ENCODE data around the gene APCDD1L.

APCDD1L gene

DNA sequence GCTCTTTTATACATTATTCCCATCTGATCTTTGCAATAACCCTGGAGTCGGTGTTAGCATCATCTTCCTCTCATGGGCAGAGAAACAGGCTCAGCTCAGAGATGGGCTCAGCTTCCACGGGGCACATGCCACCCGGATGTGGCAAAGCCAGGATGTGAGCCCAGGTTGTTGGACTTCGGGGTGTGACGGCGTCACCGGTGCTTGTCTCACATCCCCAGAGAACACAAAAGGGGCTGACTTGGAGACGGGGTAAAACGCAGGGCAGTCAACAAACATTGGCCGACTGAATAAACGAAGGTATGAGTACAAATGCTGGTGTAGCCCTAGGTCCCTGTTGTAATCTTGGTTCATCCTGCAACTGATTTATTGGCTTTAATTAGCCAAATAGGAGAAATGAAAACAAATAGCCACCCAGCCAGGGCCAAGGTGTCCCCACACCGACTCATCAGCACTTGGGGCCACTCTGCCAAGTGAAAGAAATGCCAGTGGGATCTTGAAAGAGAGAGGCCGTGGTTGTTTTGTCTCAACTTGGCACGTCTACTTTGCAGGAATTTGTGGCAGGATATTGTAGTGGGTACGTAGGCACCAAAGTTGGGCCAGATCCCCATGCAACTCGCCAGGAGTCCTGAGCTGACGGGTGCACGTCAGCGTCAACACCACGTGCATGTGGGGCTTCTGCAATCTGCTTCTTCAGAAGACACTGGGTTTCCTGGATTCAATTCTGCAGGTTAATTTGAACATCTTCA is 42.8 kb downstream of the APCDD1L start:
- DNase-seq = no peak
- in situ Hi-C loops (cut with MboI; ENCODE audit: low pct_unique_long_range_greater_than_20kb, low sequenced_read_pairs) = no loop called here

- DNase-seq = no peak
- in situ Hi-C loops (cut with MboI; ENCODE audit: low pct_unique_long_range_greater_than_20kb, low sequenced_read_pairs) = no loop called here
These were observed 43.7 kb downstream of the APCDD1L start for GRCh38 chr20:58471193-58472164.

DNA sequence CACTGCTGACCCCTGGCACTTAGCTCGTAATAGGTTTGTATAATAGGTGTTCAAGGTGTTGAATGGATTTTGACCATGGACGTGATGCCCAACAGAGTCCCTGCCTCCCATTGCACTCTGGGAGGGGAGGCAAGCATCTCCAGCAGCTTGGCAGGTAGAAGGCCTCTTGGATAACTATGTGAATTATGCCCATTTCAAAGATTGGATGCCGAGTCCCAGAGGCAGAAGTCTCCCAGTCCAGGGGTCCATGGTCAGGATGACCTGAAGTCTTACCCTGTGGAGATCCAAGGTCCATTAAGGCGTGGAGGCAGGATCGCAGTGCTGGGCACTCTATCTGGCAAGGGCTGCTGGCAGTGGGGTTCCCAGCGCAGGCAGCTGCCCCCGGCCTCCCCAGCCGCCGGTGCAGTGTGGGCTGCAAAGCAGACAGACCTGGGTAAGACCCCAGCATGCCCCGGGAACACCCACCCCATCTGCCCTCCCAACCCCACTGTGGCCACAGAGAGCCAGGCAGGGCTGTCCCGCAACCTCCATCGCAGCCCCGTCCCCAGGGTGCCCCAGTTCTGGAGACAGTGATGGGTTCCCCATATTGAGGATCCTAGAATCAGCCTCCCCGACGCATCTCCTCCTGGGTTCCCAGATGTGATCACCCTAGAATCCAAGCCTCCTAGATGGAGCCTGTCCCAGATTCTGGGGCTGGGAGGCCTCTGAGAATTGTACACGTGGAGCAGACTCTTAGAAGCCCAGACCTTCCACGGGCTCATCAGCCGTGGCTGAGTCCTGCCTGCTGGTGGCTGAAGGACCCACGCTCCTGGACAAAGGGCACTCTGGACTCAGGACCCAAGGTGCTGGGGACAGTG is 44.6 kb downstream of the APCDD1L start:
- in situ Hi-C loops (cut with MboI; ENCODE audit: low pct_unique_long_range_greater_than_20kb, low sequenced_read_pairs) = no loop called here
- DNase-seq = no peak

DNA sequence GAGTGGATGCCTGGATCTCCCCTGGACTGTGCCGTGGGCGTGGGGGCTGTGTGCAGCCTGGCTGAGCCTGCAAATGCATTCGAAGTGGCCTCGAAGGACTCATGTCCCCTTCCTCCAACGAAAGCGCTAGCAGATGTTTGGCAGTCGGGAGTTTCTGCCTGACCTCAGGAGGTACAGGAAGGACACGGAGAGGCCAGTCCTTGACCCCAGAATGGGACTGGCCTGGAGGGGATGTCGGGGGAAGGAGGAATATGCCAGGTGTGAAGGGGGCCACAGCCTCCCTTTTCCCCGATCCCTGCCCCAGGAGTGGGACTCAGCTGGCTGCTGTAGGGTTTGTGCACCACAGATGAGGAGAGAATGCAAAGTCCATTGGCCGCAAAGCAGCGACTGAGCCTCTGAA is 45.6 kb downstream of the APCDD1L start:
- in situ Hi-C loops (cut with MboI; ENCODE audit: low pct_unique_long_range_greater_than_20kb, low sequenced_read_pairs) = no loop called here
- no peak for DNase-seq

DNA sequence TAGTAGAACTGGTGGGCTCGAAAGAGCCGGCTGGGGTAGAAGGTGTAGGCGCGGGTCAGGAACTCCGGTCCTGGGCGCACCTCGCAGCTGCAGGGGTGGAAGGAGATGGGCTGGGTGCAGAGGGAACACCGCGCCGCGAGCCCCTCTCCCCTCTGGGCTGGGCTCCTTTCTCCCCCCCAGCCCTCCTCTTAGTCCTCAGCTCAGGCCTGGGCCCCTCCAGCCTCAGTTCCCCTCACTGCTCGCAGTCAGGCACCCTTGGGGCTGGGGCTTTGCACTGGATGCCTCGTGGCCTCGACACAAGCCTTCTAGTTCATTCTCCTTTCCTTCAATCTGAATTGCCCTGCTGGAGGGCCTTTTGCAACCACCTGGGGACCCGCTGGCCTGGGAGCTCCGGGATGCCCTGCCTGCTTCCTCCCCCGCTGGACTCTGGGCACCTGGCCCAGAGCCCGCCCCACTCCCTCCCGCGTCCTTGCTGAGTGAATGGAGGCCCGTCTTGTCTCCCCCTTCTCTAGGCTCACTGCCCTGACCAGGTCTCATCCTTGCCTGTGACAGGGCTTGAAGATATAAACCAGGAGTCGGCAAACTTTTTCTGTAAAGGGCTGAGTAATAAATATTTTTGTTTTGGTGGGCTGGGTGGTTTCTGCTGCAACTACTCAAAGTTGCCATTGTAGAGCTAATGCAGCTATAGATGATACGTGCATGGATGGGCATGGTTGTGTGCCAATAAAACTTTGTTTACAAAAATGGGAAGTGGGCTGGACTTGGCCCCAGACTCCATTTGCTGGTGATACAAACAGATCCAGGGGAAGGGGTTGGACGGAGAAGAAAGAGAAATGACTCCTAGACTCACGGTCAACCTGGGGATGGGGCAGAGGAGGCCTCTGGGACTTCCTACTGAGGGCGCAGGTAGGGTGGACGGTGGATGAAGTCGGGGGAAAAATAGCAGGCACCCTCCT is 47.3 kb downstream of the APCDD1L start:
- in situ Hi-C loops (cut with MboI; ENCODE audit: low pct_unique_long_range_greater_than_20kb, low sequenced_read_pairs) = no loop called here
- DNase-seq = no peak

DNA sequence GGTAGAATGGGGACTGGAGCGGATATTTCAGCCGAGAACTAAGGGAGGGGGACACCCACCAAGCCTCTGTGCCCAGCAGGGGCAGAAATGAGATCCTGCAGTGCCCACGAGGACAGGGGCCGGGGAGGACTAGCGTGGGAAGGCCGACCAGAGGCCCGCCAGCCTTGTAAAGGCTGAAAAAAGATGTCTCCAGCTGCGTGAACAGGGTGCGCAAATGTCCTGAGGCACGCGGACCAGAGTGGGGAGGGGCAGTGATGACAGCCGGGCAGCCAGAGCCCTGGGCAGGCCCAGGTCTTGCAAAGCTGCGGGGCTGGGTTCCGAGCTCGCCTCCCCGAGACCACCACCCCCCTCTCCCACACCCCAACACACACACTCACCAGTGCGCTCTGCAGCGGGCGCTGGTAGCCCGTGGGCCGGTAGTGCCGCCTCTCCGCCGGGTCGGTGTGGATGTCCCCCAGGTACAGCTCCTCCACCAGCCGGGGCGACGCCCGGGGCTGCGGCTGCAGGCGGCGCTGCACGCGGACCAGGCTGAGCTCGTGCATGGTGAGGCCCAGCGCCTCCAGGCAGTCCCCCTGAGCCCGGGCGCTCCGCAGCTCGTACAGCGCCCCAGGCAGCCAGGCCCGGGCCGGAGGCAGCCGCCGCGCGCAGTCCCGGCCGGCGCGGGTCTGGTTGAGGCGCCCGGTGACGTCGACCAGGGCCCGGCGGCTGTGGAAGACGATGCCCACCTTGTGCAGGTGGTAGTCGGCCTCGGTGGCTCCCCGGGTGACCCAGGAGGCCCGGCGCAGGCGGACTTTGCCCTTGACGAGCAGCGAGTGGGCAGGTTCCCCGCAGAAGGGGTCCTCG is 48.2 kb downstream of the APCDD1L start:
- in situ Hi-C loops (cut with MboI; ENCODE audit: low pct_unique_long_range_greater_than_20kb, low sequenced_read_pairs) = no loop called here
- no peak for DNase-seq

- DNase-seq = no peak
- in situ Hi-C loops (cut with MboI; ENCODE audit: low pct_unique_long_range_greater_than_20kb, low sequenced_read_pairs) = no loop called here
These were observed 49.0 kb downstream of the APCDD1L start for GRCh38 chr20:58466095-58466708.

GRCh38 chr20:58464838-58465237 is 50.4 kb downstream of the APCDD1L start:
- in situ Hi-C loops (cut with MboI; ENCODE audit: low pct_unique_long_range_greater_than_20kb, low sequenced_read_pairs) = no loop called here
- DNase-seq = no peak

GRCh38 chr20:58463256-58463655 is 51.9 kb downstream of the APCDD1L start:
- peak; percentile 53 for DNase-seq
- in situ Hi-C loops (cut with MboI; ENCODE audit: low pct_unique_long_range_greater_than_20kb, low sequenced_read_pairs) = no loop called here

DNA sequence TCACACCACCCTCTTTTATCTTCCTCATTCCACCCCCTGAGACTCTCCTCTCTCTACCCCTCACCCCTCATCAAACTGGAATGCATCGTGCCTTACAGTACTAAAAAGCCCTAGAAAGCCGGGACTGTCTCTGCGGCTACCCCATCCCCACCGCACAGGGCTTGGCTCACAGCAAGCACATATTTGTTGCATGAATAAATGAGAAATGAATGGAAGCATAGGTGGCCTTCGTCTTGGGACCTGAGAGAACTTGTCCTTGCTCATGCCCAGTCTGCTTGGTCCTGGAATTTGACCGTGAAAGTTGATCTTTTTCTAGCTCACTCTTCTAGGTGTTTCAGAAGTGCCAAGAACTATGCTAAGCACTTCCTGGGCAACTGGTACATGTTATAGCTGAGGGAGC is 53.3 kb downstream of the APCDD1L start:
- no peak for DNase-seq
- in situ Hi-C loops (cut with MboI; ENCODE audit: low pct_unique_long_range_greater_than_20kb, low sequenced_read_pairs) = no loop called here

- in situ Hi-C loops (cut with MboI; ENCODE audit: low pct_unique_long_range_greater_than_20kb, low sequenced_read_pairs) = no loop called here
- no peak for DNase-seq
These were observed 54.1 kb downstream of the APCDD1L start for GRCh38 chr20:58461104-58461503.

- DNase-seq = no peak
- in situ Hi-C loops (cut with MboI; ENCODE audit: low pct_unique_long_range_greater_than_20kb, low sequenced_read_pairs) = no loop called here
These were observed 56.0 kb downstream of the APCDD1L start for GRCh38 chr20:58459058-58459750.

- DNase-seq = peak; percentile 5
- in situ Hi-C loops (cut with MboI; ENCODE audit: low pct_unique_long_range_greater_than_20kb, low sequenced_read_pairs) = no loop called here
These were observed 56.7 kb downstream of the APCDD1L start for GRCh38 chr20:58458342-58459057.

GRCh38 chr20:58457083-58457695 is 58.0 kb downstream of the APCDD1L start:
- no peak for DNase-seq
- in situ Hi-C loops (cut with MboI; ENCODE audit: low pct_unique_long_range_greater_than_20kb, low sequenced_read_pairs) = no loop called here

DNA sequence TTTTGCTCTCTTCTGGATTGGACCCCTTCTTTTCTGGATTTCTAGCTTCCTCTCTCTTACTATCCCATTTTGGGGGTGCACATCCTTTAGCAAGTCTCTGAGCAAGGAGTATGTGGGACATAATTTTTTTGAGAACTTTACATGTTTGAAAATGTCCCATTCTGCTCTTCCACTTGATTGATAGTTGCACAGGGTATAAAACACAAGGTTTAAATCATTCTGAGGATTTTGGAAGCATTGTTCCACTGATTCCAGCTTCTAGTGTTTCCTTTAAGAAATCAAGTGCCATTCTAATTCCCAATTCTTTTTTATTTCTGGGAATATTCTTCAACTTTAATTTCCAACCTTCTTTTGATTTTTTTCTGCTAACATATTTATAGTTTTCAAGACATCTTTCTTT is 60.7 kb downstream of the APCDD1L start:
- DNase-seq = no peak
- in situ Hi-C loops (cut with MboI; ENCODE audit: low pct_unique_long_range_greater_than_20kb, low sequenced_read_pairs) = no loop called here

- in situ Hi-C loops (cut with MboI; ENCODE audit: low pct_unique_long_range_greater_than_20kb, low sequenced_read_pairs) = no loop called here
- no peak for DNase-seq
These were observed 61.8 kb downstream of the APCDD1L start for GRCh38 chr20:58453391-58453790.
